K562 (cell line): Measurements from ENCODE around the gene CYSRT1. TPM values are rescaled to one million over a fixed set of nuclear protein-coding genes. Genes with fewer than 3 reads are reported as not detected.

Source experiments
- DLX4 ChIP-seq: fragments of 250-450 bp; sonication (Bioruptor Pico); IDR thresholded peaks from 2 replicates; pipeline ENCODE4 v1.6.1; 2021; ENCODE audit warnings: mild to moderate bottlenecking
- EZH2 ChIP-seq: IDR thresholded peaks from 2 replicates; pipeline ENCODE4 v1.6.1; 2012; ENCODE audit warnings: low read depth, mild to moderate bottlenecking, inconsistent platforms, low read length, borderline replicate concordance
- MEF2A ChIP-seq: IDR thresholded peaks from 2 replicates; pipeline ENCODE4 v1.6.1; 2011; ENCODE audit warnings: low read depth, mild to moderate bottlenecking, low read length, moderate library complexity; ENCODE audit not compliant: control insufficient read depth
- POU5F1 ChIP-seq: fragments of 150-350 bp; IDR thresholded peaks from 2 replicates; pipeline ENCODE4 v1.6.1; 2014; ENCODE audit warnings: borderline replicate concordance, low read length, low read depth, mild to moderate bottlenecking; ENCODE audit not compliant: partially characterized antibody
- SIN3B ChIP-seq: fragments of 450-650 bp; IDR thresholded peaks from 2 replicates; pipeline ENCODE4 v1.6.1; 2017; ENCODE audit warnings: low read depth, mild to moderate bottlenecking, moderate library complexity
- ZBTB49 ChIP-seq: sonication (generic); formaldehyde crosslinking; IDR thresholded peaks from 2 replicates; pipeline ENCODE4 v1.8.0; 2022; ENCODE audit warnings: missing genetic modification reagents, mild to moderate bottlenecking, borderline replicate concordance
- ZNF445 ChIP-seq: fragments of 250-450 bp; sonication (Bioruptor Pico); IDR thresholded peaks from 2 replicates; pipeline ENCODE4 v1.4.0; 2020; ENCODE audit warnings: low read depth, mild to moderate bottlenecking, moderate library complexity
- polyA plus RNA-seq, 8 experiments: library from polyadenylated mRNA; depleted of rRNA in 4 of 8; stranded (reverse) in 5 of 8; unstranded in 3 of 8; fragments of >200 nt; fragmentation: Nextera tagmentation in 2 of 8; fragmentation: Illumina TruSeq in 1 of 8; extraction: Ambion mirVana in 2 of 8; extraction: Trizol in 1 of 8; gene quantifications; 2 replicates each; pipeline versions ENCODE4 v1.2.1 to v1.2.3, GENCODE V29; 2011 to 2014; ENCODE audit warnings: inconsistent platforms in 1 of 8, missing spikeins in 1 of 8
- total RNA-seq, 7 experiments: library from RNA; depleted of rRNA in 6 of 7; stranded (reverse); fragments of >200 nt in 6 of 7; fragmentation: Illumina TruSeq in 2 of 7; extraction: Trizol in 2 of 7; gene quantifications; 2 replicates each; pipeline versions ENCODE4 v1.2.1 to v1.2.3, GENCODE V29; 2011 to 2021; ENCODE audit warnings: low replicate concordance in 1 of 7
- TF ChIP-seq, protein P1 (sequence below): fragments of 250-450 bp; sonication (Bioruptor Pico); IDR thresholded peaks from 2 replicates; pipeline ENCODE4 v1.5.0; 2021; ENCODE audit warnings: mild to moderate bottlenecking, borderline replicate concordance
- TF ChIP-seq, protein P2 (sequence below), 2 experiments: fragments of 450-650 bp; formaldehyde crosslinking in 1 of 2; IDR thresholded peaks; 2 replicates each; pipeline versions ENCODE4 v1.4.0 to v1.6.1; 2014 to 2020; ENCODE audit warnings: mild to moderate bottlenecking in 2 of 2, borderline replicate concordance in 1 of 2, low read depth in 1 of 2
- TF ChIP-seq, protein P3 (sequence below): IDR thresholded peaks from 3 replicates; pipeline ENCODE4 v1.6.1; 2011; ENCODE audit warnings: borderline replicate concordance, mild to moderate bottlenecking; ENCODE audit not compliant: insufficient read length, insufficient read depth

The CYSRT1 gene
- total and polyA plus RNA-seq, 9 of the 15 experiments (the other 6 are each of a cell fraction or from before 2014, with no cell fraction given) = 0.04 to 1.4 (median 0.42) TPM; not detected in 3

- TF ChIP-seq, protein P1, sequence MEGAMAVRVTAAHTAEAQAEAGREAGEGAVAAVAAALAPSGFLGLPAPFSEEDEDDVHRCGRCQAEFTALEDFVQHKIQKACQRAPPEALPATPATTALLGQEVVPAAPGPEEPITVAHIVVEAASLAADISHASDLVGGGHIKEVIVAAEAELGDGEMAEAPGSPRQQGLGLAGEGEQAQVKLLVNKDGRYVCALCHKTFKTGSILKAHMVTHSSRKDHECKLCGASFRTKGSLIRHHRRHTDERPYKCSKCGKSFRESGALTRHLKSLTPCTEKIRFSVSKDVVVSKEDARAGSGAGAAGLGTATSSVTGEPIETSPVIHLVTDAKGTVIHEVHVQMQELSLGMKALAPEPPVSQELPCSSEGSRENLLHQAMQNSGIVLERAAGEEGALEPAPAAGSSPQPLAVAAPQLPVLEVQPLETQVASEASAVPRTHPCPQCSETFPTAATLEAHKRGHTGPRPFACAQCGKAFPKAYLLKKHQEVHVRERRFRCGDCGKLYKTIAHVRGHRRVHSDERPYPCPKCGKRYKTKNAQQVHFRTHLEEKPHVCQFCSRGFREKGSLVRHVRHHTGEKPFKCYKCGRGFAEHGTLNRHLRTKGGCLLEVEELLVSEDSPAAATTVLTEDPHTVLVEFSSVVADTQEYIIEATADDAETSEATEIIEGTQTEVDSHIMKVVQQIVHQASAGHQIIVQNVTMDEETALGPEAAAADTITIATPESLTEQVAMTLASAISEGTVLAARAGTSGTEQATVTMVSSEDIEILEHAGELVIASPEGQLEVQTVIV (CRISPR knock-in tag) = no peak
- TF ChIP-seq, protein P2, sequence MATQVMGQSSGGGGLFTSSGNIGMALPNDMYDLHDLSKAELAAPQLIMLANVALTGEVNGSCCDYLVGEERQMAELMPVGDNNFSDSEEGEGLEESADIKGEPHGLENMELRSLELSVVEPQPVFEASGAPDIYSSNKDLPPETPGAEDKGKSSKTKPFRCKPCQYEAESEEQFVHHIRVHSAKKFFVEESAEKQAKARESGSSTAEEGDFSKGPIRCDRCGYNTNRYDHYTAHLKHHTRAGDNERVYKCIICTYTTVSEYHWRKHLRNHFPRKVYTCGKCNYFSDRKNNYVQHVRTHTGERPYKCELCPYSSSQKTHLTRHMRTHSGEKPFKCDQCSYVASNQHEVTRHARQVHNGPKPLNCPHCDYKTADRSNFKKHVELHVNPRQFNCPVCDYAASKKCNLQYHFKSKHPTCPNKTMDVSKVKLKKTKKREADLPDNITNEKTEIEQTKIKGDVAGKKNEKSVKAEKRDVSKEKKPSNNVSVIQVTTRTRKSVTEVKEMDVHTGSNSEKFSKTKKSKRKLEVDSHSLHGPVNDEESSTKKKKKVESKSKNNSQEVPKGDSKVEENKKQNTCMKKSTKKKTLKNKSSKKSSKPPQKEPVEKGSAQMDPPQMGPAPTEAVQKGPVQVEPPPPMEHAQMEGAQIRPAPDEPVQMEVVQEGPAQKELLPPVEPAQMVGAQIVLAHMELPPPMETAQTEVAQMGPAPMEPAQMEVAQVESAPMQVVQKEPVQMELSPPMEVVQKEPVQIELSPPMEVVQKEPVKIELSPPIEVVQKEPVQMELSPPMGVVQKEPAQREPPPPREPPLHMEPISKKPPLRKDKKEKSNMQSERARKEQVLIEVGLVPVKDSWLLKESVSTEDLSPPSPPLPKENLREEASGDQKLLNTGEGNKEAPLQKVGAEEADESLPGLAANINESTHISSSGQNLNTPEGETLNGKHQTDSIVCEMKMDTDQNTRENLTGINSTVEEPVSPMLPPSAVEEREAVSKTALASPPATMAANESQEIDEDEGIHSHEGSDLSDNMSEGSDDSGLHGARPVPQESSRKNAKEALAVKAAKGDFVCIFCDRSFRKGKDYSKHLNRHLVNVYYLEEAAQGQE (IDR thresholded peaks at IDR 0.05; ENCODE audit: borderline replicate concordance) = no peak
- TF ChIP-seq, protein P2 (CRISPR knock-in tag; IDR thresholded peaks at IDR 0.05; ENCODE audit: low read depth) = no peak
- no peak for TF ChIP-seq DLX4 (CRISPR knock-in tag)
- TF ChIP-seq MEF2A = no peak
- TF ChIP-seq EZH2 = no peak
- TF ChIP-seq POU5F1 = no peak
- 0 out of 2 replicates have a peak, but pooled peaks have one; percentile 68 for TF ChIP-seq ZNF445 (CRISPR knock-in tag)
- TF ChIP-seq ZBTB49 (CRISPR knock-in tag) = no peak
- no peak for TF ChIP-seq SIN3B
- TF ChIP-seq, protein P3, sequence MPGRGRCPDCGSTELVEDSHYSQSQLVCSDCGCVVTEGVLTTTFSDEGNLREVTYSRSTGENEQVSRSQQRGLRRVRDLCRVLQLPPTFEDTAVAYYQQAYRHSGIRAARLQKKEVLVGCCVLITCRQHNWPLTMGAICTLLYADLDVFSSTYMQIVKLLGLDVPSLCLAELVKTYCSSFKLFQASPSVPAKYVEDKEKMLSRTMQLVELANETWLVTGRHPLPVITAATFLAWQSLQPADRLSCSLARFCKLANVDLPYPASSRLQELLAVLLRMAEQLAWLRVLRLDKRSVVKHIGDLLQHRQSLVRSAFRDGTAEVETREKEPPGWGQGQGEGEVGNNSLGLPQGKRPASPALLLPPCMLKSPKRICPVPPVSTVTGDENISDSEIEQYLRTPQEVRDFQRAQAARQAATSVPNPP = no peak
These were observed 18.9 kb downstream of the CYSRT1 start (continued) for GRCh38 chr9:137243626-137244485.
